Raji (cell line): ENCODE measurements around the gene LITAF.
A peak's percentile ranks its signal among the peaks of the same experiment; 100 is the strongest.

Experiments
- POLR2A ChIP-seq: IDR thresholded peaks from 2 replicates; pipeline ENCODE4 v1.6.1; 2011; ENCODE audit warnings: low read depth, low read length, control low read depth; ENCODE audit not compliant: insufficient read depth

The LITAF gene

GRCh38 chr16:11502239-11502638, 84.5 kb downstream of the LITAF start:
- no peak for TF ChIP-seq POLR2A

GRCh38 chr16:11501632-11502031, 85.1 kb downstream of the LITAF start:
- TF ChIP-seq POLR2A = no peak

- no peak for TF ChIP-seq POLR2A
These were observed 85.9 kb downstream of the LITAF start for GRCh38 chr16:11500700-11501346.

- no peak for TF ChIP-seq POLR2A
These were observed 87.2 kb downstream of the LITAF start for GRCh38 chr16:11499295-11500089.

GRCh38 chr16:11498683-11499082, 88.0 kb downstream of the LITAF start:
- TF ChIP-seq POLR2A = no peak

- 0 out of 2 replicates have a peak, but pooled peaks have one; percentile 22 for TF ChIP-seq POLR2A
These were observed 88.8 kb downstream of the LITAF start for GRCh38 chr16:11497851-11498289.
